A673 (cell line): ENCODE data around the gene FAM180A.

ENCODE experiments used
- CTCF ChIP-seq: fragments of 300-800, 200-600 bp; sonication (generic); conservative IDR thresholded peaks from 2 replicates; pipeline ENCODE4 v1.5.1; 2017; ENCODE audit warnings: low read depth, mild to moderate bottlenecking, antibody characterized with exemption, low read length, moderate library complexity, mixed read lengths
- EZH2 ChIP-seq: fragments of 200-600 bp; sonication (generic); IDR thresholded peaks from 2 replicates; pipeline ENCODE4 v1.6.1; 2017; ENCODE audit warnings: borderline replicate concordance, low read depth, mild to moderate bottlenecking, mixed read lengths, antibody characterized with exemption, low read length; ENCODE audit not compliant: poor library complexity, severe bottlenecking

- TF ChIP-seq CTCF = no peak
- TF ChIP-seq EZH2 = no peak
Observed at GRCh38 chr7:135748770-135749169, at the start of gene FAM180A.
